B cell (primary cell): ENCODE data around the gene GPR25.

Source experiments
- EZH2 ChIP-seq: IDR thresholded peaks from 2 replicates; pipeline ENCODE4 v1.6.1; 2012; ENCODE audit warnings: borderline replicate concordance, low read depth, mild to moderate bottlenecking, moderate library complexity, low read length; ENCODE audit not compliant: insufficient read depth, poor library complexity, severe bottlenecking
- TF ChIP-seq, protein P1 (sequence below): fragments of 200-600 bp; IDR thresholded peaks from one replicate; pipeline ENCODE4 v1.8.0; 2022; ENCODE audit warnings: antibody characterized with exemption, mild to moderate bottlenecking

DNA sequence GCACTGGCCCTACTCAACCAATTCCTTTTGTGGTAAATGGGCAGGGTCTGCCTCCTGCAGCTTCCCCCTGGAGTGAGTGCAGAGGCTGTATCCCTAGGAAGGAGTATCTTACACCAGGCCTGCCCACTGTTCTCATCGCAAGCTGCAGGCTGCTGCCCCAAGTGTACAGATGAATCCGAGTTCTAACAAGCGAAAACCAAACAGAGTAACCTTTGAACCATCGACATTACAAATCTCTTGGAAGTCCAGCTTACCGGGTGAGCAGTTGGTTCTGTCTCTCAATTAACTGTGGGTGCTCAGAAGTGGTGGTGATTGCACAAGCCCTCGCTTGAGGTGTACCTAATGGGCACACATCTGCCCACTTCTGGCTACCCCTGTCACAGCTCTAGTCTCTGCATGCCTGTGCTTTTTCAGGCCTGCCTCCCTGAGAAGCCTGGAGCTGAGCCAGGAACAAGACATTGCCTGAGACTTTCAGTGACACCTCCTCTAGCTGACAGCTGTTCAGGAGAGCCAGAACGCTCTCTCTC is 44.6 kb downstream of the GPR25 start:
- TF ChIP-seq, protein P1, sequence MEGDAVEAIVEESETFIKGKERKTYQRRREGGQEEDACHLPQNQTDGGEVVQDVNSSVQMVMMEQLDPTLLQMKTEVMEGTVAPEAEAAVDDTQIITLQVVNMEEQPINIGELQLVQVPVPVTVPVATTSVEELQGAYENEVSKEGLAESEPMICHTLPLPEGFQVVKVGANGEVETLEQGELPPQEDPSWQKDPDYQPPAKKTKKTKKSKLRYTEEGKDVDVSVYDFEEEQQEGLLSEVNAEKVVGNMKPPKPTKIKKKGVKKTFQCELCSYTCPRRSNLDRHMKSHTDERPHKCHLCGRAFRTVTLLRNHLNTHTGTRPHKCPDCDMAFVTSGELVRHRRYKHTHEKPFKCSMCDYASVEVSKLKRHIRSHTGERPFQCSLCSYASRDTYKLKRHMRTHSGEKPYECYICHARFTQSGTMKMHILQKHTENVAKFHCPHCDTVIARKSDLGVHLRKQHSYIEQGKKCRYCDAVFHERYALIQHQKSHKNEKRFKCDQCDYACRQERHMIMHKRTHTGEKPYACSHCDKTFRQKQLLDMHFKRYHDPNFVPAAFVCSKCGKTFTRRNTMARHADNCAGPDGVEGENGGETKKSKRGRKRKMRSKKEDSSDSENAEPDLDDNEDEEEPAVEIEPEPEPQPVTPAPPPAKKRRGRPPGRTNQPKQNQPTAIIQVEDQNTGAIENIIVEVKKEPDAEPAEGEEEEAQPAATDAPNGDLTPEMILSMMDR, result no peak
- no peak for TF ChIP-seq EZH2
